Trophoblast cell (in vitro differentiated cells and primary cell): ENCODE data around the gene ZNF444.
"Not testable (repeated sequence)": the region's sequence is repeated elsewhere in the genome, so short reads cannot be mapped to it uniquely, and the experiment has no call there.

Source experiments
- DNase-seq, 2 donors: peaks; one replicate each; pipeline ENCODE4 v3.0.0-alpha.2; 2016
- H2AFZ ChIP-seq: 2 replicates; pipeline ENCODE4 v1.6.1; 2013; ENCODE audit warnings: low read length, moderate library complexity, mild to moderate bottlenecking; ENCODE audit not compliant: insufficient read depth, poor library complexity
- H2AK5ac ChIP-seq: 2 replicates; pipeline ENCODE4 v1.6.1; 2013; ENCODE audit warnings: mild to moderate bottlenecking, low read length
- H2BK120ac ChIP-seq: 2 replicates; pipeline ENCODE4 v1.6.1; 2013; ENCODE audit warnings: low read length, mild to moderate bottlenecking, moderate library complexity; ENCODE audit not compliant: insufficient read depth, poor library complexity
- H2BK12ac ChIP-seq: 2 replicates; pipeline ENCODE4 v1.6.1; 2013; ENCODE audit warnings: mild to moderate bottlenecking, low read length, moderate library complexity
- H2BK5ac ChIP-seq: 2 replicates; pipeline ENCODE4 v1.6.1; 2013; ENCODE audit warnings: low read length, low read depth, moderate library complexity, mild to moderate bottlenecking; ENCODE audit not compliant: poor library complexity
- H3K14ac ChIP-seq: 2 replicates; pipeline ENCODE4 v1.6.1; 2013; ENCODE audit warnings: mild to moderate bottlenecking, low read length
- H3K18ac ChIP-seq: 2 replicates; pipeline ENCODE4 v1.6.1; 2013; ENCODE audit warnings: mild to moderate bottlenecking, low read length
- H3K23ac ChIP-seq: 2 replicates; pipeline ENCODE4 v1.6.1; 2013; ENCODE audit warnings: low read length
- H3K27ac ChIP-seq: 2 replicates; pipeline ENCODE4 v1.5.1; 2013; ENCODE audit warnings: low read depth, mild to moderate bottlenecking, inconsistent platforms, low read length, moderate library complexity
- H3K27me3 ChIP-seq: 2 replicates; pipeline ENCODE4 v1.6.1; 2013; ENCODE audit warnings: inconsistent platforms, mild to moderate bottlenecking, low read length, moderate library complexity; ENCODE audit not compliant: insufficient read depth
- H3K36me3 ChIP-seq, 2 experiments: 1 replicate in 1 of 2; 2 replicates in 1 of 2; pipeline ENCODE4 v1.6.1; 2013; ENCODE audit warnings: low read length in 2 of 2, mild to moderate bottlenecking in 2 of 2, moderate library complexity in 1 of 2; ENCODE audit not compliant: insufficient read depth in 2 of 2, control insufficient read depth in 1 of 2
- H3K4ac ChIP-seq: 2 replicates; pipeline ENCODE4 v1.6.1; 2013; ENCODE audit warnings: low read depth, mild to moderate bottlenecking, low read length, moderate library complexity
- H3K4me1 ChIP-seq, 2 experiments: 1 replicate in 1 of 2; 2 replicates in 1 of 2; pipeline ENCODE4 v1.6.1; 2013; ENCODE audit warnings: low read length in 2 of 2, mild to moderate bottlenecking in 2 of 2, moderate library complexity in 1 of 2; ENCODE audit not compliant: insufficient read depth in 2 of 2, control insufficient read depth in 1 of 2
- H3K4me2 ChIP-seq: 2 replicates; pipeline ENCODE4 v1.6.1; 2013; ENCODE audit warnings: inconsistent platforms, mild to moderate bottlenecking, low read length, moderate library complexity
- H3K4me3 ChIP-seq: 2 replicates; pipeline ENCODE4 v1.5.1; 2013; ENCODE audit warnings: mild to moderate bottlenecking, low read depth, low read length, inconsistent platforms
- H3K79me1 ChIP-seq: one replicate; pipeline ENCODE4 v1.6.1; 2013; ENCODE audit warnings: low read length
- H3K79me2 ChIP-seq: 2 replicates; pipeline ENCODE4 v1.6.1; 2013; ENCODE audit warnings: low read length, mild to moderate bottlenecking; ENCODE audit not compliant: control insufficient read depth, insufficient read depth, poor library complexity
- H3K9ac ChIP-seq: 2 replicates; pipeline ENCODE4 v1.6.1; 2013; ENCODE audit warnings: mild to moderate bottlenecking, low read length
- H3K9me3 ChIP-seq: 2 replicates; pipeline ENCODE4 v1.6.1; 2013; ENCODE audit warnings: low read depth, mild to moderate bottlenecking, control low read depth, inconsistent platforms, low read length; ENCODE audit not compliant: insufficient read depth
- H4K12ac ChIP-seq: 2 replicates; pipeline ENCODE4 v1.6.1; 2013; ENCODE audit warnings: low read depth, mild to moderate bottlenecking, low read length, moderate library complexity
- H4K8ac ChIP-seq: 2 replicates; pipeline ENCODE4 v1.6.1; 2013; ENCODE audit warnings: low read depth, mild to moderate bottlenecking, low read length, moderate library complexity
- H4K91ac ChIP-seq: one replicate; pipeline ENCODE4 v1.6.1; 2013; ENCODE audit warnings: low read depth, mild to moderate bottlenecking, low read length, moderate library complexity
- WGBS: extraction: QIAGEN DNeasy Blood & Tissue Kit; methylation state at CpG from one replicate; pipeline ENCODE4 v1.1.7; 2013; ENCODE audit warnings: missing lambda C conversion rate; ENCODE audit not compliant: insufficient read length, insufficient coverage; ENCODE audit errors: extremely low coverage; 5-methylcytosine and 5-hydroxymethylcytosine counted together

The ZNF444 gene

DNA sequence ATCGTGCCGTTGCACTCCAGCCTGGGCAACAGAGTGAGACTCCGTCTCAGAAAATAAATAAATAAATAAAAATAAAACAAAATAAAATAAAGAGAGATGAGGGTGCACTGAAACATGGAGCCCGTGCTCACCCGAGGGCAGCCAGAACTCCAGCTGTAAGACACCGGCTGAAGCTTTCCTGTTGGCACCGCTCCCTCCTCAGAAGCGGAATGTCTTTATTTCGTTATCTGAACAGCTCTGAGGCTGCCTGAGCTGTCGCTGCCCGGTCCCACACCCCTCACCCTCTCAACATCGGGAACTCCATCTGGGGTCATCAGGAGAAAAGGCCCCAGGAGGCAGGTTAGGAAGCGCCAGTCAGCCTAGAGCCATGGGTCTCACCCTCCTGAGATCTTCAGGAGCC lies 44.4 kb upstream of the ZNF444 start:
- no CpG with 5 or more reads among the region's 13 CpGs for WGBS
- no peak overlapping the region for H3K4me2 ChIP-seq
- no peaks in the 10 kb centered on the region for H3K79me1 ChIP-seq
- H3K14ac ChIP-seq: no peak overlapping the region
- H3K4ac ChIP-seq: no peak overlapping the region
- H2AK5ac ChIP-seq: no peak overlapping the region
- no peak overlapping the region for H2BK5ac ChIP-seq
- no peaks in the 10 kb centered on the region for H3K4me1 ChIP-seq
- H2BK120ac ChIP-seq: no peak overlapping the region
- no peak overlapping the region for H3K18ac ChIP-seq
- H3K36me3 ChIP-seq: peaks cover 54 to 59% of the 10 kb centered on the region in 2 experiments
- no peaks in the 10 kb centered on the region for H3K79me2 ChIP-seq
- H3K4me3 ChIP-seq: no peak overlapping the region
- H2AFZ ChIP-seq: no peak overlapping the region
- no peak overlapping the region for H3K9ac ChIP-seq
- no peak overlapping the region for H3K23ac ChIP-seq
- H3K9me3 ChIP-seq: peaks cover 6% of the 10 kb centered on the region
- H3K27me3 ChIP-seq: no peaks in the 10 kb centered on the region
- no peak for DNase-seq
- H2BK12ac ChIP-seq: no peak overlapping the region
- H4K12ac ChIP-seq: no peak overlapping the region
- H4K91ac ChIP-seq: no peak overlapping the region
- no peak overlapping the region for H4K8ac ChIP-seq
- no peak overlapping the region for H3K27ac ChIP-seq

DNA sequence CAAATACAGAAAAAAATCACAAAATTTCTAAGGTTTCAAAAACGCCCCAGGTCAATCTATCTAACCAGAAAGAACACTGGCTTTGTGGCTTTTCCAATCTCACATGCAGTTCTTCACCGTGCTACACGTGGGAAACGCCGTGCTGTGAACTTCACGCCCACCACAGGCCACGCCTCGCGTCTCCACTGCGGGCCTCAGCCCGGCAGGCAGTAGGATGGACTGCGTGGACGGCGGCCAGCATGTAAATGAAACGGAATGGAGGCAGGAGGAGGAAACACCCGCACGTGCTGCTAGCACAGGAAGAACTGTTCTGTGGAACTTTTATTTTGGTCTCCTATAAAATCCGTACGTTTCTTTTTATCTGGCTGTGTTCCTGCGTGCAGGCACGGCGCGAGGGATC lies 43.8 kb upstream of the ZNF444 start:
- H3K4ac ChIP-seq: no peak overlapping the region
- no peak overlapping the region for H2AFZ ChIP-seq
- H2BK120ac ChIP-seq: no peak overlapping the region
- H3K27ac ChIP-seq: no peak overlapping the region
- no peak overlapping the region for H2AK5ac ChIP-seq
- H3K18ac ChIP-seq: no peak overlapping the region
- H3K4me1 ChIP-seq: no peaks in the 10 kb centered on the region
- no peak for DNase-seq
- H3K4me3 ChIP-seq: no peak overlapping the region
- H3K36me3 ChIP-seq: peaks cover 60 to 66% of the 10 kb centered on the region in 2 experiments
- H3K79me2 ChIP-seq: no peaks in the 10 kb centered on the region
- no peak overlapping the region for H3K9ac ChIP-seq
- WGBS: no CpG with 5 or more reads among the region's 23 CpGs
- no peak overlapping the region for H4K8ac ChIP-seq
- no peak overlapping the region for H2BK5ac ChIP-seq
- H4K91ac ChIP-seq: no peak overlapping the region
- no peak overlapping the region for H3K4me2 ChIP-seq
- no peak overlapping the region for H3K23ac ChIP-seq
- H3K27me3 ChIP-seq: no peaks in the 10 kb centered on the region
- no peaks in the 10 kb centered on the region for H3K79me1 ChIP-seq
- no peak overlapping the region for H2BK12ac ChIP-seq
- no peak overlapping the region for H4K12ac ChIP-seq
- no peak overlapping the region for H3K14ac ChIP-seq
- peaks cover 6% of the 10 kb centered on the region for H3K9me3 ChIP-seq

DNA sequence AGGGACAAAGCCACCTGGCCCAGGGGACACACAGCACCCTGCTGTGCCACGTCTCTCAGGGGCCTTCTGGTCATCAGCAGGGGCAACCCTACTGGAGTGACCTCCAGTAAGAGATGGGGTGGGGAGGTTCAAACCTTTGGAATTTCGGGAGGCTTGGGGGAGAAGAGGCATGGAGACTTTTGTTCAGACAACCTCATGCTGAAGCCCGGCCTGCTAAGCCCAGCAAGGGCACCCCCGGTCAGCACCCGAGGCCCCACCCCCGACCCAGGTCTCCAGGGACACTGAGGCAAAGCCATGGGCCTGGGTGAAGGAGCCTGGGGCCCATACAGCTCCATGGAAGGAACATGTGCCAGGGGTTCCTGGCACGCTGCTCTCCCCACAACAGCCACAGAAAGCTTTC lies 43.3 kb upstream of the ZNF444 start:
- H2BK120ac ChIP-seq: no peak overlapping the region
- H3K18ac ChIP-seq: no peak overlapping the region
- H3K27me3 ChIP-seq: no peaks in the 10 kb centered on the region
- no peaks in the 10 kb centered on the region for H3K79me1 ChIP-seq
- H3K4me1 ChIP-seq: no peaks in the 10 kb centered on the region
- H3K27ac ChIP-seq: no peak overlapping the region
- no peaks in the 10 kb centered on the region for H3K79me2 ChIP-seq
- H4K91ac ChIP-seq: no peak overlapping the region
- no peak overlapping the region for H3K14ac ChIP-seq
- H3K23ac ChIP-seq: no peak overlapping the region
- H2AK5ac ChIP-seq: no peak overlapping the region
- no peak overlapping the region for H3K4me2 ChIP-seq
- no peak overlapping the region for H4K12ac ChIP-seq
- no peak overlapping the region for H3K9ac ChIP-seq
- no peak overlapping the region for H3K4me3 ChIP-seq
- no peak overlapping the region for H4K8ac ChIP-seq
- no CpG with 5 or more reads among the region's 7 CpGs for WGBS
- H2AFZ ChIP-seq: no peak overlapping the region
- H3K9me3 ChIP-seq: peaks cover 3% of the 10 kb centered on the region
- no peak for DNase-seq
- H2BK5ac ChIP-seq: no peak overlapping the region
- no peak overlapping the region for H3K4ac ChIP-seq
- no peak overlapping the region for H2BK12ac ChIP-seq
- H3K36me3 ChIP-seq: peaks cover 63 to 64% of the 10 kb centered on the region in 2 experiments

DNA sequence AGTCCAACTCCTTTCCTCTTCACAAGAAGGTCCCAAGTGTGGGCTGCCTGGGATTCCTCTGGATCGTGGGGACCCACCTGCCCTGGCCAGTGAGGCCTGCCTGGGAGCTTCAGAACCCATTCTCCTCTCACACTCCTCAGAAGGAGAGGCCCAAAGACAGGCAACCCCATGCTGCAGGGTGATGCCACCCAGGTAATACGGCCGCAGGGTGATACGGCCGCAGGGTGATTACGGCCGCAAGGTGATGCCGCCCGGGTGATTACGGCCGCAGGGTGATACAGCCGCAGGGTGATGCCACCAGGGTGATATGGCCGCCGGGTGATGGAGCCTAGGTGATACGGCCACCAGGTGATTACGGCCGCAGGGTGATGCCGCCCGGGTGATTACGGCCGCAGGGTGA lies 42.9 kb upstream of the ZNF444 start:
- H3K79me2 ChIP-seq, H3K4ac ChIP-seq, H2BK5ac ChIP-seq, H2AK5ac ChIP-seq, H3K4me1 ChIP-seq, H3K79me1 ChIP-seq, H3K9me3 ChIP-seq, H2BK120ac ChIP-seq, H3K27ac ChIP-seq, DNase-seq, H3K14ac ChIP-seq, H4K8ac ChIP-seq, H3K9ac ChIP-seq, H4K91ac ChIP-seq, H3K18ac ChIP-seq, H3K23ac ChIP-seq, H2AFZ ChIP-seq, H4K12ac ChIP-seq, H2BK12ac ChIP-seq, H3K4me2 ChIP-seq, H3K27me3 ChIP-seq, H3K4me3 ChIP-seq: not testable (repeated sequence)
- H3K36me3 ChIP-seq: peaks cover 64 to 65% of the 10 kb centered on the region in 2 experiments
- no CpG with 5 or more reads among the region's 21 CpGs for WGBS
